GM18868 (cell line): ENCODE results near the gene GRIK2.
A peak's percentile ranks its signal among the peaks of the same experiment; 100 is the strongest.

Experiments
- ATAC-seq: cut with Tn5 transposase; IDR thresholded peaks from one replicate; pipeline ENCODE4 v1.9.1; 2021; ENCODE audit warnings: mild to moderate bottlenecking, moderate library complexity; ENCODE audit not compliant: unreplicated experiment

Gene GRIK2

GRCh38 chr6:101776919-101777350 lies 383.4 kb downstream of the GRIK2 start:
- ATAC-seq = no peak

- ATAC-seq = no peak
These were observed 384.1 kb downstream of the GRIK2 start for GRCh38 chr6:101777646-101778045.

DNA sequence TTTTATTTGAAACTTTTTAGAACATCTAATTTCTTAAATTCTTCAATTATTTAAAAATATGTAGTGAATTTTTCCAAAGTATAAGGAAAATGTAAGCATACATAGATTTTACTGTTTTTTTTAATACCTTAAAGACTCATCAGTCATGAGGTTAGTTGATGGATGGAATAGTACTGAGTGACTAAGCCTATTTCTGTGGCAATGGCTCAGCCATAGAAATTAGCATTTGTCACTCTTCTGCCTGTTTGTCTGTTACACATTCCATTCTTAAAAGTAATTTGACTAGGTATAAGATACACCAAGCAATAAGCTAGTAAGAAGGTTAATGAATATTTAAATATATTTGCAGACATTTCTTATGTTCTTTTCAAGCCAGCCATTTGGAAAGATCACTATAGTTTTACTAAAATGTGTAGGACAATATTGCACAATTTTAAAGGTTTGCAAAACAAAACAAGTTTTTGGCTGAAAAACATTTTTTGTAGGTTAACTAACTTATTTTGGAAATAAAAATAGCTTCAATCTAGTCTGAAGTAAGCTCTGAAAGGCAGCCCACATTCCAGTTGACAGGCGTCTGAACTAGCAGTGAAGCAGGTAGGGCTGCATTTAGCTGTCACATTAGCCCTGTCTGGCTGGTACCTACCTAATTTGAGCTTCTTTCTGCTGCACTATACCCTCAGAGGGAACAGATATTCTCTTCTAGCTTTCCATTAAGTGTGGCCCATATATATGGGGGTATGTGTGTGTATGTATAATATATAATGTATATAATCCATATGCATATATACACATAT lies 385.7 kb downstream of the GRIK2 start:
- ATAC-seq = no peak

DNA sequence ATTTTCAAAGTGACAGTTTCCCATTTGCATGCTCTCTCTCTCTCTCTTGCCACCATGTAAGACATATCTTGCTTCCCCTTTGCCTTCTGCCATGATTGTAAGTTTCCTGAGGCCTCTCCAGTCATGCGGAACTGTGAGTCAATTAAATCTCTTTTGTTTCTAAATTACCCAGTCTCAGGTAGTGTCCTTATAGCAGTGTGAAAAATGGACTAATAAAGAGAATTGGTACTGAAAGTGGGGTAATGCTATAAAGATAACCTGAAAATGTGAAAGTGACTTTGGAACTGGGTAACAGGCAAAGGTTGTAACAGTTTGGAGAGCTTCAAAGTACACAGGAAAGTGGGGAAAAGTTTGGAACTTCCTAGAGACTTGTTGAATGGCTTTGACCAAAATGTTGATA lies 389.8 kb downstream of the GRIK2 start:
- ATAC-seq = peak; percentile 66

- ATAC-seq = no peak
These were observed 390.6 kb downstream of the GRIK2 start for GRCh38 chr6:101784094-101784493.

- no peak for ATAC-seq
These were observed 406.0 kb downstream of the GRIK2 start for GRCh38 chr6:101799531-101799930.

GRCh38 chr6:101800598-101800997 lies 407.1 kb downstream of the GRIK2 start:
- no peak for ATAC-seq

GRCh38 chr6:101803136-101803535 lies 409.6 kb downstream of the GRIK2 start:
- no peak for ATAC-seq

GRCh38 chr6:101806241-101806640 lies 412.7 kb downstream of the GRIK2 start:
- ATAC-seq = peak; percentile 52

DNA sequence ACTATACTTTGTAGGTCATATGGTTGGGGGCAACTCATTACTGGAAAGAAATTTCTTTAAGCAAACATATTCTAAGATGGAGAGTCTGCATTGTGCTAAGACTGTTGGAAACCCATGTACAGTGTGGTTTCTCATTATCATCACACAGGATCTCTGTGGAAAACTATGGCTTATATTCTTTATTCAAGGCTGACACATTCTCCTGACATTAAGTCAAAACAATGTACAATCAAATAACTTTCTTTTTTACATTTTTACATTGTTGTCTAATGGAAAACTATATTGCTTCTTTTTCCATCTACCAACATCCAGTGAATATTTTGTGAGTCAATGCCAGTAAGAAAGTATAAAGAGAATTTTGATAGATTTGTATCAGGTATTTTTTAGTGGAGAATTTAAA lies 417.6 kb downstream of the GRIK2 start:
- ATAC-seq = no peak

DNA sequence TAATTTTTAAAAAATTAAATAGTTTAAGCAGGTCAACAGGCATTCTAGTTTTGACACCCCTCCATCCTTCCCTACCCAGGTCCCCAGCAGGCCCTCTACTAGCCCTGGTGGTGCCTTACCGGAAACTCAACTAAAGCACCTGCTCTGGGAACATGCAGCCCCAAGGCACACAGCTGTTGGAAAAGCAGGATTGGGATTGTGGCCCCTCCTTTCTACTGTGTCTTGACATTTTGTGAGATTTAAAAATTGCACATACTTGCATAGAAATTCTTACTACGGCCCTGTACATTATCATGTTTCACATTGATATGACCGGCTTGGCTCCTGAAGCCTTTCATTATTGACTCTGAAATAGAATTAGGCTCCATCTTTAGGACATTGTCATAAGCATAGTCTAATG lies 423.2 kb downstream of the GRIK2 start:
- ATAC-seq = no peak

DNA sequence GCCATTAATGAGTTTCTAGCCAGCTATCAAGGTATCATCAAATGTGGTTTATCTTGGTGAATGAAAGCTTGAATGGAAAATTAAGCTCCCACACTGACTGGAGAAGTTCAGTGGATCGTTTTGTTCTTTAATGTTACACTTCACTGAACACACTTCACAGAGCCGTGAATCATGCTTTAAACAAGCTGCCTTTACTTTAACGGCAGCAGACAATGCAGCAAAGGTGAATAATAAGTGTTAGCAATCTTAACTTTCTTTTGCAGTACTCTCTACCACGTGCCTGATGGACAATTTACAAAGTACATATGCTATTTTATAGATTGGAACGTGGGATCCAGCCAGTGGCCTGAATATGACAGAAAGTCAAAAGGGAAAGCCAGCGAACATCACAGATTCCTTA lies 424.5 kb downstream of the GRIK2 start:
- ATAC-seq = no peak

- ATAC-seq = no peak
These were observed 431.2 kb downstream of the GRIK2 start for GRCh38 chr6:101824551-101825345.

DNA sequence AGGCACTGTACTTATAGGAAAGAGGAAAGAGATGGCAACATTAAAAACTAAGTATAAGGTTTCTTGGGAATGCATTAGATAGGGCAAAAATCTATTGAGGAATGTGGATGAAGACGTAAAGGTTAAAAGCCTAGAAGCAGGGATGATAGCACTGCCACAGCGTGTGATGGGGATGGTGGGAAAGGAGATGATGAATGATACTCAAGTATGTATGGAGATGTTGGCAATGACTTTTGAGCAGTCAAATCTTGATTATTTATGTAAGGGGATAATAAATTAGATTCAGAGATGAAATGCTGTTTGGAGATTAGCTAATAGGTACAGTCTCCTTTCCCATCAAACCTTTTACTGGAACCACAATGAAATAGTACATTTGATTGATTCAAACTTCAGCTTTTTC lies 432.8 kb downstream of the GRIK2 start:
- ATAC-seq = no peak

DNA sequence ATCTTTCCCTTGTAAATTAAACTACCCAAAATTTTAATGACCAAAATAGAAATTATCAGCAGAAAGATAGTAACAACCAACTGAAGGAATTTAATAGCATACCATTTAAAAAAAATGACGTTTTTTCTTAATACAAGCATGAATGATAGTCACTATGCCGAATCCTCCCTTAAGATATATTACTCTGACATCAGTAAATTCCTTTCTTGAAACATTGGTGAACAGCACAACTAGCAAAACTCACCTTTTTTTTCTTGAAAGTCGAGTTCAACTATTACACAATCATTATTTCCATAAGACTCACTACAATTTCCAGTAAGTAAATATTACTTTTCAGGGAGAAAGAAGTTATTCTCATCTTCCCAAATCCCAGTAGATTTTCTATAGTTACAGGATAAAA lies 433.2 kb downstream of the GRIK2 start:
- ATAC-seq = no peak

DNA sequence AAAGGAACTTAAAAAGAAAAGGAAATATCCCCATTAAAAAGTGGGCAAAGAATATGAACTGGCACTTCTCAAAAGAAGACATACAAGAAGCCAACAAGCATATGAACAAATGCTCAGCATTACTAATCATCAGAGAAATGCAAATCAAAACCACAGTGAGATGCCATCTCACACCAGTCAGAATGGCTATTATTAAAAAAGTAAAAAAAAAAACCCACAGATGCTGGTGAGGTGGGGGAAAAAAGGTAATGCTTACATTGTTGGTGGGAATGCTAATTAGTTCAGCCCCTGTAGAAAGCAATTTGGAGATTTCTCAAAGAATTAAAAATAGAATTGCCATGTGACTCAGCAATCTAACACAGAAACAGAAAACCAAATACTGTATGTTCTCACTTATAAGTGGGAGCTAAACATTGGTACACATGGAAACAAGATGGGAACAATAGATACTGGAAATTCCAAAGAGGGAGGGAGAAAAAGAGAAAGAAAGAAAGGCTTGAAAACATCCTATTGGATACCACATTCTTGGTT lies 437.1 kb downstream of the GRIK2 start:
- ATAC-seq = peak; percentile 75

- no peak for ATAC-seq
These were observed 438.9 kb downstream of the GRIK2 start for GRCh38 chr6:101832371-101832770.

GRCh38 chr6:101840100-101840499 lies 446.6 kb downstream of the GRIK2 start:
- ATAC-seq = no peak

- ATAC-seq = peak; percentile 76
These were observed 451.7 kb downstream of the GRIK2 start for GRCh38 chr6:101845172-101845571.

GRCh38 chr6:101845621-101846020 lies 452.1 kb downstream of the GRIK2 start:
- ATAC-seq = peak; percentile 91

GRCh38 chr6:101847690-101848089 lies 454.2 kb downstream of the GRIK2 start:
- ATAC-seq = no peak

DNA sequence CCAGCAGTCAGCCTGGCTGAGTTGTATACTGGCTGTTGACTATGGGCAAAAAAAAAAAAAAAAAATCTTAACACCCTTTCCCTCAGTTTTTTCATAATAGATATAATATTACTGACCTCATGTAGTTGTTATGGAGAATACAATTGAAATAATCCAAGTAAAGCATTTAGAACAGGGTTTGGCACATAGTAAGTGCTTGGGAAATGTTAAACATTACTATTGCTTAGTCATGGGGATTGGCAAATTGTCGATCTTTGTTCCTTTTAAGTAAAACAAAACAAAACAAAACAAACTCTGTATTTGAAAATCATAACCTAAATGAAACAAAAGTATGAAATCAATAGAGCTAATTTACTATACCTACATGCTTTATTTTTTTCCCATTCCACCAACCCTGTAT lies 458.4 kb downstream of the GRIK2 start:
- ATAC-seq = no peak
